ENCODE data around the gene PIP4K2A. TPM values are rescaled to one million over a fixed set of nuclear protein-coding genes. Genes with fewer than 3 reads are reported as not detected.
"Not testable (repeated sequence)": the region's sequence is repeated elsewhere in the genome, so short reads cannot be mapped to it uniquely, and the experiment has no call there.

Gene PIP4K2A
- total and polyA plus RNA-seq, 4 donors, result 7.3 to 42.2 (median 27.6) TPM

GRCh38 chr10:22531441-22531840, 182.9 kb downstream of the PIP4K2A start:
- TF ChIP-seq CTCF (IDR thresholded peaks at IDR 0.05; ENCODE audit: control extremely low read depth, extremely low read depth), result no peak
- ATAC-seq (ENCODE audit: insufficient read depth, low FRiP score), result no peak
- no peak overlapping the region for H3K4me3 ChIP-seq
- WGBS, 2 donors, result 73 to 89% methylated on average over 2 of the region's 2 CpGs
- no peaks in the 10 kb centered on the region for H3K4me1 ChIP-seq (ENCODE audit: control insufficient read depth in 5 of 5, insufficient read depth in 5 of 5, low read length in 5 of 5)
- no peak overlapping the region for H3K27ac ChIP-seq (ENCODE audit: low read depth in 1 of 2, low read length in 1 of 2)
- H3K9ac ChIP-seq (ENCODE audit: insufficient read depth in 1 of 2, low read length in 2 of 2), result no peak overlapping the region
- no peak for DNase-seq
- H3K36me3 ChIP-seq (ENCODE audit: control insufficient read depth in 4 of 4, insufficient read depth in 4 of 4, low read length in 4 of 4), result no peaks in the 10 kb centered on the region
- peaks cover 0 to 4% (median 0%) of the 10 kb centered on the region in 4 donors for H3K9me3 ChIP-seq (ENCODE audit: control insufficient read depth in 4 of 4, insufficient read depth in 3 of 4, low read length in 3 of 4)
- no peaks in the 10 kb centered on the region for H3K27me3 ChIP-seq (ENCODE audit: control insufficient read depth in 3 of 3, insufficient read depth in 3 of 3, low read length in 2 of 3)

GRCh38 chr10:22531008-22531407, 183.4 kb downstream of the PIP4K2A start:
- Histone ChIP-seq H3K36me3 (ENCODE audit: control insufficient read depth in 4 of 4, insufficient read depth in 4 of 4, low read length in 4 of 4) (no peaks in the 10 kb centered on the region), H3K4me3 (no peak overlapping the region), H3K27me3 (ENCODE audit: control insufficient read depth in 3 of 3, insufficient read depth in 3 of 3, low read length in 2 of 3) (no peaks in the 10 kb centered on the region), H3K9ac (ENCODE audit: insufficient read depth in 1 of 2, low read length in 2 of 2) (no peak overlapping the region), H3K9me3 (ENCODE audit: control insufficient read depth in 4 of 4, insufficient read depth in 3 of 4, low read length in 3 of 4) (peaks cover 0 to 4% (median 0%) of the 10 kb centered on the region in 4 donors), H3K27ac (ENCODE audit: low read depth in 1 of 2, low read length in 1 of 2) (no peak overlapping the region), H3K4me1 (ENCODE audit: control insufficient read depth in 5 of 5, insufficient read depth in 5 of 5, low read length in 5 of 5) (no peaks in the 10 kb centered on the region)
- ATAC-seq (ENCODE audit: insufficient read depth, low FRiP score), result no peak
- TF ChIP-seq CTCF (IDR thresholded peaks at IDR 0.05; ENCODE audit: control extremely low read depth, extremely low read depth), result no peak
- DNase-seq, result no peak
- WGBS, 2 donors, result 85 to 91% methylated on average over 3 of the region's 3 CpGs

GRCh38 chr10:22527520-22527919, 186.9 kb downstream of the PIP4K2A start:
- TF ChIP-seq CTCF (IDR thresholded peaks at IDR 0.05; ENCODE audit: control extremely low read depth, extremely low read depth), result no peak
- peaks cover 0 to 9% (median 0%) of the 10 kb centered on the region in 4 donors for H3K9me3 ChIP-seq (ENCODE audit: control insufficient read depth in 4 of 4, insufficient read depth in 3 of 4, low read length in 3 of 4)
- no peak overlapping the region for H3K27ac ChIP-seq (ENCODE audit: low read depth in 1 of 2, low read length in 1 of 2)
- H3K9ac ChIP-seq (ENCODE audit: insufficient read depth in 1 of 2, low read length in 2 of 2), result no peak overlapping the region
- no peaks in the 10 kb centered on the region for H3K27me3 ChIP-seq (ENCODE audit: control insufficient read depth in 3 of 3, insufficient read depth in 3 of 3, low read length in 2 of 3)
- H3K4me3 ChIP-seq, result no peak overlapping the region
- ATAC-seq (ENCODE audit: insufficient read depth, low FRiP score) (no peak), DNase-seq (no peak)
- no peaks in the 10 kb centered on the region for H3K4me1 ChIP-seq (ENCODE audit: control insufficient read depth in 5 of 5, insufficient read depth in 5 of 5, low read length in 5 of 5)
- WGBS, 2 donors, result 94 to 96% methylated on average over 2 of the region's 2 CpGs
- H3K36me3 ChIP-seq (ENCODE audit: control insufficient read depth in 4 of 4, insufficient read depth in 4 of 4, low read length in 4 of 4), result no peaks in the 10 kb centered on the region

- H3K36me3 ChIP-seq (ENCODE audit: control insufficient read depth in 4 of 4, insufficient read depth in 4 of 4, low read length in 4 of 4); H3K4me3 ChIP-seq; H3K9ac ChIP-seq (ENCODE audit: insufficient read depth in 1 of 2, low read length in 2 of 2); ATAC-seq (ENCODE audit: insufficient read depth, low FRiP score); H3K27me3 ChIP-seq (ENCODE audit: control insufficient read depth in 3 of 3, insufficient read depth in 3 of 3, low read length in 2 of 3); DNase-seq; H3K4me1 ChIP-seq (ENCODE audit: control insufficient read depth in 5 of 5, insufficient read depth in 5 of 5, low read length in 5 of 5); H3K9me3 ChIP-seq (ENCODE audit: control insufficient read depth in 4 of 4, insufficient read depth in 3 of 4, low read length in 3 of 4); H3K27ac ChIP-seq (ENCODE audit: low read depth in 1 of 2, low read length in 1 of 2): not testable (repeated sequence)
Measured at GRCh38 chr10:22524333-22524732, 190.0 kb downstream of the PIP4K2A start.

- not testable (repeated sequence) for ATAC-seq (ENCODE audit: insufficient read depth, low FRiP score); DNase-seq
Measured at GRCh38 chr10:22520645-22521044, 193.7 kb downstream of the PIP4K2A start.

More at GRCh38 chr10:22520645-22521044, 193.7 kb downstream of the PIP4K2A start:
- not testable (repeated sequence) for H3K27ac ChIP-seq (ENCODE audit: low read depth in 1 of 2, low read length in 1 of 2); H3K36me3 ChIP-seq (ENCODE audit: control insufficient read depth in 4 of 4, insufficient read depth in 4 of 4, low read length in 4 of 4); H3K4me3 ChIP-seq; H3K27me3 ChIP-seq (ENCODE audit: control insufficient read depth in 3 of 3, insufficient read depth in 3 of 3, low read length in 2 of 3); H3K9me3 ChIP-seq (ENCODE audit: control insufficient read depth in 4 of 4, insufficient read depth in 3 of 4, low read length in 3 of 4); H3K9ac ChIP-seq (ENCODE audit: insufficient read depth in 1 of 2, low read length in 2 of 2); H3K4me1 ChIP-seq (ENCODE audit: control insufficient read depth in 5 of 5, insufficient read depth in 5 of 5, low read length in 5 of 5)

Measured in lung (tissue), 12 donors.